Glomerular endothelial cell (primary cell): ENCODE measurements around the gene PAX6. TPM values are rescaled to one million over a fixed set of nuclear protein-coding genes. Genes with fewer than 3 reads are reported as not detected.

Experiments
- DNase-seq: peaks from one replicate; pipeline ENCODE4 v3.0.0-alpha.2; 2011; ENCODE audit warnings: low read depth, low spot score; ENCODE audit errors: extremely low read depth
- total RNA-seq: library from RNA; depleted of rRNA; stranded (reverse); fragments of >200 nt; gene quantifications from 2 replicates; pipeline ENCODE4 v1.2.3, GENCODE V29; 2015

The PAX6 gene
- total RNA-seq, 1 donor from 2014 or later = not detected

DNA sequence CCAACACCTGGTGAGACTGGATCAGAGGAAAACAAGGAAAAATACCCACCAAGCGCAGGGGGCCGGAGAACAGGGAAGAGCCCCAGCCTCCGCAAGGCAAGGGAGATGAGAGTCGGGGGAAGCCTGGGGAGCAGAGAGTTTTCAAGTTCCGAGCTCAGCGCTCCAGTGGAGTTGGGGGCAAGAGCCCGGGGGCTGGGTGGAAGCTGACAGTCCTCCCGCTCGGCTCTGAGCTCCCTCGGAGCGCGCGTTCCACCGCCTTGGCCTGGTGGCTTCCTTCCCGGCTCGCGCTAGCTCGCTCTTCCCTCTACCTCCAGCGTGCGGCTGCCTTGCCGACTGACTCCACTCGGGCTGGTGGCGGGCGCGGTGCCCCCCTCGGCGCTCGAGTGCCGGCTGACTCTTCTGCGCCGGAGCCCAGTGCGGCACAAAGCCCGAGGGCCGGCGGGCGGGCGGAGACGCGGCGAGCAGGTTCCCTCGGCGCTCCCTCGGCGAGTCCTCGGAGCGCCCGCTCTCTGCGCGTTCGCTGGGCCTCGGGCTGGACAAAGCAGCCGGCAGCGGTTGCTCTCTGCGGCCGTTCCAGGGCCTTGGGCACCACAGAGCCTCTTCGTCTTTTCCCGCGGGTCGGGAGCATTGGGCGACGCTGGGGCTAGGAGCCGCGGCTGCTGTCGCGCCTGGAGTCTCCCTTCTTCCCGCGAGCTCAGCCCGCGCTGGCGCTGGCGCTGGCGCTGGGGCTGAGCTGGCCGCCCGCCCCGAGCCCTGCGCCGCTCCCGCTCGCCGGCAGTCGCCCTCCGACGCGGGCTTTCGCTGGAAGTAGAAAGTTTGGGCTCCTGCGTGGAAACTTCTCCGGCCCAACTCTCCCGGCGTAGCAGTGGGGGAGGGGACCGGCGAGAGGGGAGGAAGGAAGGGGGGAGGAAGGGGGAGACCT is 1.0 kb downstream of the PAX6 start:
- no peak for DNase-seq

DNA sequence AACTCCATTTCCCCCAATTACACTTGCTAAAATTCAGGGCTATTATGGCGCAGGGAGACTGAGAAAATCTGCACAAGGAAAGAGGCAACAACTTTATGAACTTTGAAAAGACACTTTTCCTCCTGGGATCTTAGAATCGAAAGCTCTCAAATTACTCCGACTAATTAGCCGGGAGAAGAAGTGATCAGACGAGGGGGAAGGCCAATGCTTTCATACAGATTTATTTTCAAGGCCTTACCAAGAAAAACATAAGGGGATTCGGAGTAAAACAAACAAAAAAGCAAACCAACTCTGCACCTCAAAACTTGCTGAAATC is 1.6 kb downstream of the PAX6 start:
- DNase-seq = no peak

DNA sequence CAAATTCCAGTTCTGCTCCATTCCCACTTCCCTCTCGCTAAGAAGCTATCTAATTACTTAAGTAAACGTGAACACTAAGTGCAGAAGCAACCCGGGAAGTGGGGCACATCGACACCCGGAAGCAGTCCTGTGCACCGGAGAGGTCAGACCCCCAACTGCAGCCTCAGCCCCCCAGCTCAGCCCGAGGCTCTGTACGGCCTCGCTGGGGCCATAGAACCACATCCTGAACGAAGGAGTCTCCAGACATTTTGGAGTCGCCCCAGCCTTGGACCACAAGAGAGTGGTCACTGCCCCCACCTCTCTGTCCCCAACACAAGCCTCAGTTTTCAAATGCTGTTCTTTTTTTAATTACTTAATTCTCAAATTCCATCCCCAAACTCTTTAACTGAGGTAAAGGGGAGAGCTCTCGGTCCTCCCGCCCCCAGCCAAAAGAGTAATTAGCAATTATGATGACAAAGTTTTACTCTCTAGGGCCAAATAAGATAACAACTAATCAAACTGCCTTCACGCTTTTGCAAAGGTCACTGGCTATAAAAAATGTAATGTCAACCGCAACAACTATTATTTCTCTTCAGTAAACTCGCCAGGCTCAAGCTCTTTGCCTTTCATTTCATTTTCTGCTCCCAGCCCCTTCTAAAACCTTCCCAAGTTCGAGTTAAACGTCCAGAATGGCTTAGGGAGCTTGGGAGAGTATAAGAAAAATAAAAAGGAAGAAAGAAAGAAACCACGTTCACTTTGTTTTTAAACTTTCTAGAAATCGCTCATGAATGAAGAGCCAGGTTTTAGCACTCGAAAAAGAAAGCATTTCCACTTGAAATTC is 2.2 kb downstream of the PAX6 start:
- no peak for DNase-seq

DNA sequence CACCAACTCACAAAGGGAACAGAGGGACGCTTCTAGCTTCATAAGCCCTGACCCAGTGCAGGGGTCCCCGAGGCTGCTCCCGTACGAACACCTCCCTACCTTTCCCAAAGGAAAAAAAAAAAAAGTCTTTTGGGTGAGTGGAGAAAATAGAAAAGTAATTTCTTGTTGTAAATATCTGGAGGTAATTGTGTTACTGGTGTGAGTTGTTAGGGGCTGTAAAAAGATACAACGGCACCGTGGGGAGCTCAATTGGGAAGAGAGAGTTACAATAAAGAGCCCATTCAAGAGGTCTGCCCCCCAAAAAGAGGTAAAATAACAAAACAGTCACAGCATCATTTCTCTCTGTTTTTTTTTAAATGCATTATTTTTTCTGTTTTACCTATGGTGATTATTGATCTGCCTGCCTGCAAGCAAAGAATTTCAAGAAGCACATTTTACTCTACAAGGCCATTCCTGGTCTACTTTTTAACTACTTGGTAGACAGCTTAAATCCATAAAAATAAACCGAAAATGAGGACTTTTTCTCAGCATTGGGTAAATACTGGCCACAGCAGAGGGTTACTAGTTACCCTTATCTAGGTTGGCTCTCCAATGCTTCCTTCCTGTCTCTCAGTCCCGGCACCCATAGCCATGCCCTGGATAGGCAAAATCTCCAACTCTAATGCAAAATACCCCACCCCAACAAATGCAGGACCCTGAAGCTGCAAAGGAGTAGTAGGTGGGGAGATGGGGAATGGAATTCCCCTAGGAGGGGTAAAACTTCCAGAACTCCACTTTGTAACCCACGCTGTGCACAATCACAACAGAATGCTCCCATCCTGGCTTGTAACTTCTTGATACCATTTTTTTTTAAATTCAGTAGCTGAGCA is 3.1 kb downstream of the PAX6 start:
- no peak for DNase-seq

DNA sequence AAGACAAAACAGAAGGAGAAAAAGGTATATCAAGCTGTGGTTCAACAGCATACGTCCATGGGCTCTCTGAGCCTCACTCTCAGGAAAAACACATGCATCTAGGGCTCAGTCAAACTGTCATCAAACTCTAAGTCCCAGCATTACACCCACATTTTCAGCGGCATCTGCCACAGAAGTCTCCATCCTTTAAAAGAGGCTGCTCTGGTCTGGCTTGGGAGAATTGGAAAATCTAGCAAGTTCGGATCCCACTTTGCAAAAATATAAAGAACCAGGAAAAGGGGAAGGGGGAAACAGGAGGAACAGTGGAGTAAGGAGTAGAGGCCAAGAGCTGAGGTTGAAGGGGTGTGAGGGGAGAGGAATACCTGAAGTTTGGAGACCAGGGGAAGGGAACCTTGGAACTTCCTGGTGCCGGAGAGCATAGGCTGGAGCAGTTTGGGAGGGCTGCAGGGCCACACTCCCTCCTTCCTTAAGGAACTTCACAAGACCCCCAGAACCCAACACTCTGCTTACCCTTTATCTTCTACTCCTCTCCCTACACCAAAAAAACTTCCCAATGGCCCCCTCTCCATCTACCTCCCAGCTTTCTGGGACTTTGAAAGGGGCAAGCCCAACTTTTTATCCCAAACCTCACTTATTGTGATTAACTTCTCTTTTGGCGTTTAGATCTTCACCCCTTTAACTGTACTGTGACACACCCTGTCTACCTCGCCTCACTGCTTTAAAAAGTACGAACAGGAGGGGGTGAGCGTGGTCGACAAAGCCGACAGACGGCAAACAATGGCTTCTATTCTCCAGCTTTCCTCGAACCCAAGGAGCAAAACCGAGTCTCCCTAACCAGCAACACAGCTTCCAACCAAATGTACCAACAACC is 4.0 kb downstream of the PAX6 start:
- no peak for DNase-seq

DNA sequence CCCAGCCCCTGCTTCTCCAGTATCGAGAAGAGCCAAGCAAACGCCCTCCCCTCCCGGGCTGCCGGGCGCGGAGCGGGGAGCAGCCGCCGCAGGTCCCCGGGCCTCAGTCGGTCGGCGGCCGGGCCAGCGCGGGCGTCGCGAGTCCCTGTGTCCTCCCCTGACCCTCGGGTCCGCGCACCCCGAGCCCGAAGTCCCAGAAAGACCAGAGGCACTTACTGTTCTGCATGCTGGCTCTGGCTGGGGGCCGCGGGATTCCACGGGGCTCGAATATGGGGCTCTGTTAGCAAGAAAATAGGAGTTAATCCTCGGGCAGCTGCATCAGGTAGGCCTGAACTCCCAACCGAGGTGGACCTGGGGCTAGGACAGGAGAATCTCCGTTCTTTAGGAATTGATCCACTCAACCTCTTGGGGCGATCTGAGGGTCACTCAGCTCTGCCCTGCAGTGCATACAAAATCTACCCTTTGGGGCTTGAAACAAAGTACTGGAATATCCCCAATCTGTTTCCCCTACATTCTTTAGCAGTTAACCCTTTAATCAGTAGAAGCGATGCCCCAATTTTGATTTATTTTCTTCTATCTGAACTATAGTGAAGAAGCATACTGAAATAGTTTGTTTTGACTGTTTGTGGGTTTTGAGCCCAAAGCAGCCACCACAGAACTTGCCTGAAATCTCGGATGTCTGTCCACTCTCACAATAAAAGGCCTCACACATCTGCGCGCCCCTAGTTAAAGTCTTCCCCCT is 4.8 kb downstream of the PAX6 start:
- DNase-seq = no peak

DNA sequence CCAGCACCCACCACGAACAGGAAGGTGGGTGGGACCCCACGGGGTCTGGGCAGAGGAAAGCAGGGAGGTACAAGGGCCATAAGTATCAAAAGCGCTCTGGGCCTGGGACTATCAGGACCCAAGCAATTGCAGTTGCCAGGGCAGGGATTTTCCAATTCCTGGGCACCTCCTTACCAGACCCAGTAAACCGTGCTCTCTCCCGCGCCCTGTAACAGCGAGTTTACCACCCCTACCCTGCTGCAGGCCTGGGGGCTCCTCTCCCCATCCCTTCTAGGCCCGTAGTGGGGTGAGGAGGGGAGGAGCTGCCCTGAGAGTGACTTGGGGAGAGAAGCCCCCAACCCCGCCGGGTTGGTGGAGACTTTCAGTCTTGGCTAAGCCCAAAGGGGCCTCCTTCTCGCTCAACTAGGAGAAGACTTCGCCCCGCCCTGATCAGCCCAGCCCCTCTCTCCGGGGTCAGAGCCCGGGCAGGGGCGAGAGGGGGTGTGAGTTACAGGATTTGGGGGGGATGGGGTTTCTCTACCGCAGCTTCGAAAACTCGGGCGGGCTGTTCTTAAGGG is 5.4 kb downstream of the PAX6 start:
- DNase-seq = no peak

DNA sequence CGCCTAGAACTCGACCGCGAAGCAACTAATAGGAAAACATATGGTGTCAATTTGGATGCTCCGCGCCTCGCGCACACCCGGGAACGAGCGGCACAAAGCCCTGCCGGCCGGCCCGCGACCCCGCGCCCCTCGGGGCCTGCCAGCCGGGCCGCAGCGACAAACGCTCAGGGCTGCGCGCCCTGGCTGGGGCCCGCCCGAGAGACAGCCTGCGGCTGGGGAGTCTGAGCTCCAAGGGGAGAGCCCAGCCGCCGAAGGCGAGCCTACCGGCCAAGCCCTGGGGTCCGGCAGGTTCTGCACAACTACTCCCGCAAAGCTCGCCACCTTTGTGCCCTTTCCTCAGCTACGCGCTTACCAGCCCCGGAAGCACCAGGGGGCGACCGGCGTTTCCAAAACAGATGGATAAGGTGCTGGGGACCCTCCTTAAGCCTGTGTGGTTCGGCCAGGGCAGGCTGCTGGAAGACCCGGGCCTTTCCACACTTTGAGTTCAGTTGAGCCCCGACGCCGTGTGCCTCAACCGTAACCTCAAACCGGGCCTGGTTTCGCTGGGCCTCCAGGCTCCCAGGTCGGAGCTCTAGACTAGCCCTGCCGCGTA is 6.0 kb downstream of the PAX6 start:
- no peak for DNase-seq

DNA sequence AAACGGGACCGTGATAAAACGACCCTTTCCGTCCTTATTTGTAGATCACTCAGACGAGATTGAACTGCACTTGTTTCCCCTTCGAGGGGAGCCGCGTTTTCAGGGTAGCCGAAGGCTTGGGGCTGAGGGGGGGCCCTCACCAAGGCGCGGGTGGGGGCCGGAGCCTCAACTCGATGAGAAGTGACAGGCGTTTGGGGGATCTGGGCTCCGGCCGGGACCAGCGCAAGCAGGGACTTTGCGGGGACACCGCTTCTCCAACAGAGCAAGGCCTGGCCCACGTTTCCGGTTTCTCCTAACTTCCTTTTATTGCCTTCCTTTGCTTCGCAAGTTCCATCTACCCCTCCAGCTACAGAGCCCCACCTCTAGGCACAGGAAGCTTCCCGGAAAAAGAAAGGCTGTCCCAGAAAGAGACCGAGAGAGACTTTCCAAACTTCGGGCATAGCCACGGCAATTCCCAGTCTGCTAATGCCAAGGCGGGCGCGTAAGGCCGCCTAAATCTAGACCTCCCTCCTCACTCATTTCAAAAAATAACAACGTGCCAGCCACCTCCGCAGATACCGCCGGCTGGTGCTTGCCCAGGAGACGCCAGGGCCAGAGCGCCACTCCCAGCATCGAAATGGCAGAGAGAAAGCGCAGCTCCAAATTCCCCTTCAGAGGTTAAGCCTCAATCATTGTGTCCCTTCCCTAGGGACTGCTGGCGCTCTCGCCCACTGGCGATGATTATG is 6.6 kb downstream of the PAX6 start:
- DNase-seq = no peak

DNA sequence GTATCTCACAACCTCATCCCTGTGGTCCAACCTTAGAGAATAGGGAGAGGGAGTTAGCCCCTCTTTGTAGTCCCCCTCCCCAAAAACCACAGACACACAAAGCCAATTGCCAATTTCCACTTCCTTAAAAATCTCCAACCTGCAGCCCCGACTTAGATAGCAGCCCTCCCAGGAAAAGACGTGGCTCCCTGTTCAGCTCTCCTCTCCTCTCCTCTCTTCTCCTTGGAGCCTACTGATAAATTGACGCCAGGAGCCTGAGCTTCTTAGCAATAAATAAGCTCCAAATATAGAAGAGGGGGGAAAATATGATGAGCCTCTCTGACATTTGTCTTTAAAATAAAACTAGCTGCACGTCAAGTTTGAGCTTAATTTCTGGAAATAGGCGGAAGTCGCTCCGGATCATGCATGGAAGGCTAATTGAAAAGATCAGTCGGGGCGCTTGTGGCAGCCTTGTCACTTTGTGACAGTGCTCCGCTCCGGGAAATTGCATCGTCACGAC is 7.3 kb downstream of the PAX6 start:
- DNase-seq = no peak

DNA sequence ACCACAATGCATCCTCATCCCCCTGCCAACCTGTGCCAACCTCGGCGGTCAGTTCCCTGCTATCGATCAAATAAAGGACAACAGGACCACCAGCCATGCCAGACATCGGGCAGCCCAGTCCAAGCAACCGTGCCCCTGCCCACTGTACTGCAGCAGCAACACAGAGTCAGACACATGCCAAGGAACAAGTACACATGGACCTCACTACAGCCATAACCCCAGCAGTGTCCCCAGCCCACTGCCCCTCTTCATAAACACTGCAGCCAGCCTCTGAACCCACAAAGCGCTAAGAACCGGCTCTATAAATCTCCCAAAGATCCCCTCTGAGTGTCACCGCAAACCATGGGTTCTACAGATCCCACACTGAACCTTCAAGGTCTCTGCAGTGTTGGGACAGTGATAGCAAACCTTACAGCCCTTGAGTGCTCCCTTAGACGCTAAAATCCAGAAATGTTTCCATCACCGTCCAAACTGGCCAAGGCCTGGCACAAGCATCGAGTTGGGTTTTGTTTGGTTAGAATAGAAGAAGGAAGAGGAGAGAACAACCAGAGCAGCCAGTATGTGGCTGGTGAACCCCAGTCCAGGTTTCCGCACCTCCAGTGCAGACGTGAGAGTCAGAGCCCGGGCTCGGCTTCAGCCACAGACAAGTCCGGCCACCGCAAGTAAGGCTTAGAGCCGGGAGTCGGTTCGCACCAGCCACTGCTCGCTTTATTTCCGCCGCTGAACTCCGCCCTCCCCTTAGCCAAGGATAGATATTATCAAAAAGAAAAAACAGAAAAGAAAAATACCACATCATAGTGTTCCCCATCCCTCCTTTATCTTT is 7.9 kb downstream of the PAX6 start:
- no peak for DNase-seq

DNA sequence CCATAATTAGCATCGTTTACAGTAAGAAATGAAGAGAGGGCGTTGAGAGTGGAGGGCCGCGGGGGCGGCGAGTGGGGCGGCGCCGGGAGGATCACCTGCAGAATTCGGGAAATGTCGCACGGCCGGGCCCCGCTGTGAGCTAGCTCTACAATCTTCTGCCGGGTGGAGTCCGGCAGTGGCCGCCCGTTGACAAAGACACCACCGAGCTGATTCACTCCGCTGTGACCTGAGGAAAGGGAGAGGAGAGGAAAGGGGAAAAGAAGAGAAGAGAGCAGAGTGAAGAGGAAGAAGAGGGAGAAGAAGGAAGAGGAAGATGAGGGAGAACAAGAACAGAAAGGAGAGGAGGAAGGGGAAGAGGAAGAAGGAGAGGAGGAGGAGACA is 8.5 kb downstream of the PAX6 start:
- no peak for DNase-seq

DNA sequence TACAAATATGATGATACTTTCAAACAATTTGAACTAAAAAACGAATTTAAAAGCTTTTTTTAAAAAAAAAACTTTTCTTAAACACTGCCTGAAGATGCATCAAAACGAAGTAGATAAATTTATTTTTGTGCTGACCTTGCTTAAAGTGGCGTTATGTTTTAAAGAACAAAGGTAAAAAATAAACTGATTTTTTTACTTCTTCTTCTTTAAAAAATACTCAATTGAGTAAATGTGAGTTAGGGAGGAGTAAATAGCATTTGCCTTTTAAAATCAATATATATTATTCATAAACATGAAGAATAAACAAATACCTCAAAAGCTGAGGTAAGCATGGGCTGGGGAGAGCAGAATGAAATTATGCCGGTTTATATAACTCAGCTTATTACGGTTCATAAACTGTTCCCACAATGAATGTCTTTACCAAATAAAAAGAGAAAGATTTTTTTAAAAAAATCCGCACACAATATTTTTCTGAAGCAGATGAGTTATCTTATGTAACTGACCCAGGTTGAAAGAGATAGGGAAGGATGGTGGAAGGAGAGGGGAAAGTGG is 9.0 kb downstream of the PAX6 start:
- no peak for DNase-seq

DNA sequence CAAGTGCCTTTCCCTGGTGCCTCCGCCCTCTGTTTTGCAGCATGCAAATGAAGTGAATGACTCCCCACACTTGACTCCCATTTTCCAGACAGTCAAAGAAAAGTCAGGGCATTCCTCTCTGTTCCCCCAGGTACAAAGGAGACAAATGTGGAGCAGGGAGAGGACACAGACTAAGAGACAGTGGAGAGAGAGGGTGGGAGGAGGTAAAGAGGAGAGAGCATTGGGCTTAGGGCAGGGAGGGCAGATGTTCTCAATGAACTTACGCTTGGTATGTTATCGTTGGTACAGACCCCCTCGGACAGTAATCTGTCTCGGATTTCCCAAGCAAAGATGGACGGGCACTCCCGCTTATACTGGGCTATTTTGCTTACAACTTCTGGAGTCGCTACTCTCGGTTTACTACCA is 9.8 kb downstream of the PAX6 start:
- DNase-seq = no peak

DNA sequence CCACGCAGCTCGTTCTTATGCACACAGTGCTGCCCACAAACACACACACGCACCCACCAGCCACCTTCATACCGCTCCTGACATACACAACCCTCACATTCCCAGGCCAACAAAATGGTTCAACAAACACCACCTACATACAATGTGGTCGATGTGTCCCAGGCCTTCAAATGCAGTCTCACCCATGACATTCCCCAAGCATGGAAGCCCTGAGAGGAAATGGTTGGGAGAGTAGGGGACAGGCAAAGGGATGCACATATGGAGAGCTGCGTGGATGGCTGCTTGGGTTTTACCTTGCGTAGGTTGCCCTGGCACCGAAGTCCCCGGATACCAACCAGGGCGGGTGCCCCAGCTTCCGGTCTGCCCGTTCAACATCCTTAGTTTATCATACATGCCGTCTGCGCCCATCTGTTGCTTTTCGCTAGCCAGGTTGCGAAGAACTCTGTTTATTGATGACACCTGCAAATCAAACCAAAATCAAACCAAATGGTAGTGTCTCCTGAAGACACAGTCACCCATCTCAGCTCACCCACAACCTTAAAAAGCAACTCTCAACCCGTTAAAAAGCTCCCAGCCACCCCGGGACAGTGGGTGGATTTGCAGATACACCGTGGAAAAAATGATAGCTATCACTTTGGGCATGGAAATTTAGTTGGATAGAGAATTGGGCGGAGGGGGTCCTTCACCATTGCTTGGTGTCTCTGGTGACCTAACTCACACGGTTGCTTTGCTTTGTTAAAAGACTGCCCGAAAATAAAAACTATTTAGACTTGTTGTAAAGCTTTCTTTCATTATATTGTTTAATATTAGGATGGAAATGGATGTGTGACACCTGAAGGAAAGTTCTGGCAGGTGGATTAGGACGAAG is 10.5 kb downstream of the PAX6 start:
- DNase-seq = no peak
